NCI-H2196 (cell line): ENCODE results near the gene PTGS1.
"Not testable (repeated sequence)": the region's sequence is repeated elsewhere in the genome, so short reads cannot be mapped to it uniquely, and the experiment has no call there.

Experiments
- DNase-seq: peaks from one replicate; lab custom pipeline; 2025; ENCODE audit not compliant: unreplicated experiment; lab: John Stamatoyannopoulos, UW

PTGS1 gene

DNA sequence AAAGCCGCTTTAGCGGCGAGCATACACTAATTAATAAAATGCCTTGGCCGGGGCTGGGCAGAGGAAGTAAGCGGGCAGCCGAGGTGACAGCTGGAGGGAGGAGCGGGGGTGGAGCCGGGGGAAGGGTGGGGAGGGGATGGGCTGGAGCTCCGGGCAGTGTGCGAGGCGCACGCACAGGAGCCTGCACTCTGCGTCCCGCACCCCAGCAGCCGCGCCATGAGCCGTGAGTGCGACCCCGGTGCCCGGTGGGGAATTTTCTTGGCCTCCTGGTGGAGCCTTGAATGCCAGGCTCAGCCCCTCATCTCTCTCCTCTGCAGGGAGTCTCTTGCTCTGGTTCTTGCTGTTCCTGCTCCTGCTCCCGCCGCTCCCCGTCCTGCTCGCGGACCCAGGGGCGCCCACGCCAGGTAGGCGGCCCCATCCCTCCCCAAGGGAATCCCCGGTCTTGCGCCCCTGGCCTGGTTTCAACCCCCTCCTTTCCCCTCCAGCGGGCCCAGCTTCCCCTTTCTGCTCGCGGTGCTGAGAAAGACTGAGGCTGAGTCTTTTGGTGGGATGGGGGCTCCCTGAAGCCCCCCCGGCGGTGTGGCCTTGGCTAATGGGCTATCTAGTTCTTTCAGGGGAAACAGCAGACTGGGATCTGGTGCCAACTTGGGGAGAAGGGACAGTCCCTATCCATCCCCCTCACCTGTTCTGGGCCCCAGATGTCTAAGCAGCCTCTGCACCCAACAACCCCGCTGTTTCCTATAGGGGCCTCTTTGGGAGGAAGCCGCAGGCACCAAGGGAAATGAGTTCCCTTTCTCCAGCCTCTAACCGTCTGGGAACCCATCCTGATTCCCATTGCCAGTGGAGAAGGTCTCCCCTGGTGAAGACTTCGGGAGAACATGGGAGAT is at the start of gene PTGS1:
Gene PTGS1 (plus strand): TSS at position 156 of the 887 bp plus-strand sequence. CDS start 61 bp downstream, at position 217.
- DNase-seq, result no peak

DNA sequence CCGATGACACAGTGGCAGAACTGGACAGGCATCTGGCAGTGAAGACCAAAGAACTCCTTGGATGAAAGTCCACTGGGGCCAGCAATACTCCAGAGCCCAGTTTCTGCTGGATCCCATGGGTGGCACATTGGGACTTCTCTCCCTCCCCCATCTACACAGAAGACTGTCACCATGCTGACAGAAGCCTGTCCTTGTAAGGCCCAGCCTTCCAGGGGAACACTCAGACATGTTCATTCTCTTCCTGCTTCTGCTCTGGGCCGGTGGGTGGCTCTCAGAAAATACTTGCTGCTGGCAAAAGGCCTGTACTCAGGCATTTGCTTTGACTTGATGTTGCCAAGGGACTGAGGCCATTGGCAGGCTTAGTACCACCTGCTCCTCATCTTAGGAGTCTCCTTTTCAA is 48.3 kb upstream of the PTGS1 start:
- DNase-seq, result no peak

DNA sequence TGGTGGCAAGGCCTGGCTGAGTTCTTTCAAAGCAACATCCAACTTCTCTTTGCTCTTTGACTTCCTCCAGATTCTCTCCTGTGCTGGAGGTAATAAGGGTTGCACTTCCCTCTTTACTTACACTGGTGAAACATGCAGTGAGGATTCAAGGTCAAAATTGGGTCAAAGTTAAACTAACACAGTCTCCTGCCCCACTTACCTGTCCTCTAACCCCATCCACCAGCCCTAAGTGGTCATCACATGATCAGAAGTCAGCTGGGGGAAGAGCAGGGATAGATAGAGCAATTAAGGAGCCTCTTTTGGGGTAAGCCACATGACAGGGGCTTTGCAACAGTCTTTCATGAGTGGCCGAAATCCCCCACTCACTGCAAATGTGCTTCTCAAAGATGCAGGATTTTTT is 46.2 kb upstream of the PTGS1 start:
- DNase-seq, result not testable (repeated sequence)

- DNase-seq, result no peak
Observed at GRCh38 chr9:122325124-122325523, 45.7 kb upstream of the PTGS1 start.

DNA sequence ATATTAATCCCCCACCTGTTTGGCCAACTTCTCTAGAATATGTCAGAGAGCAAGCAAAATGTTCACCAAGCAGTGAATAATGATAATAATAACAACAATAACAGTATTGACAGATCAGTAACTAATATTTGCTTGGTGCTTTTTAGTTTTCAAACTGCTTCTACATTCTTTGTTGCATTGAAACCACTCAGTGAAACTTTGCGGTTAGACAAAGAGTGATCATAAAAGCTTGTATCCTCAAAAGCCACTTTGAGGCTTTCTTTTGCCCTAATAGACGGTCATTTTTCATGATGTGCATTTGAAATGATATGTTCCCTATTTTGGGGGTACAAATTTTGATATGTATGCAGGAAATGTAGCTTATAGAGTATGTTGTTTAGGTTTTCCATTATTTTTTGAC is 43.6 kb upstream of the PTGS1 start:
- no peak for DNase-seq

DNA sequence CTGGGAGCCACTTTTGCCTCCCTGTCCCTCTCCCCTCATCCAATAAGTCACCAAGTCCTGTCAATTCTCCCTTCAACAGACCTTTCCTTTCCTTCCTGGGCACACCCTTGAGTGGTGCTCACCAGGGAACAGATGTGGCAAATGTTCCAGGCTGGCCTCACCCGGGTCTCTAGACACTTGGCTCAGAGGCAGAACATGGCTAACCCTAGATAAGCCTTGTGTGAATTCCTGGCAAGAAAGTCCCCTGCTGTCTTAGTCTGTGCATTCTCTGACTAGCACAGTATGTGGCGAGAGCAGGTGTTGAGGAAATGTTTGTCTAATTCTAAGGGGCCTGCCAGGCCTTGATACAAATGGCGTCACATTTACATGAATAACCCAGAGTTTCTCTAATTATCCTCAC is 41.2 kb upstream of the PTGS1 start:
- DNase-seq, result no peak

GRCh38 chr9:122330466-122330865 is 40.4 kb upstream of the PTGS1 start:
- DNase-seq, result not testable (repeated sequence)

GRCh38 chr9:122331523-122331927 is 39.3 kb upstream of the PTGS1 start:
- no peak for DNase-seq

- no peak for DNase-seq
Observed at GRCh38 chr9:122332083-122332482, 38.7 kb upstream of the PTGS1 start.

GRCh38 chr9:122332644-122333043 is 38.2 kb upstream of the PTGS1 start:
- no peak for DNase-seq

DNA sequence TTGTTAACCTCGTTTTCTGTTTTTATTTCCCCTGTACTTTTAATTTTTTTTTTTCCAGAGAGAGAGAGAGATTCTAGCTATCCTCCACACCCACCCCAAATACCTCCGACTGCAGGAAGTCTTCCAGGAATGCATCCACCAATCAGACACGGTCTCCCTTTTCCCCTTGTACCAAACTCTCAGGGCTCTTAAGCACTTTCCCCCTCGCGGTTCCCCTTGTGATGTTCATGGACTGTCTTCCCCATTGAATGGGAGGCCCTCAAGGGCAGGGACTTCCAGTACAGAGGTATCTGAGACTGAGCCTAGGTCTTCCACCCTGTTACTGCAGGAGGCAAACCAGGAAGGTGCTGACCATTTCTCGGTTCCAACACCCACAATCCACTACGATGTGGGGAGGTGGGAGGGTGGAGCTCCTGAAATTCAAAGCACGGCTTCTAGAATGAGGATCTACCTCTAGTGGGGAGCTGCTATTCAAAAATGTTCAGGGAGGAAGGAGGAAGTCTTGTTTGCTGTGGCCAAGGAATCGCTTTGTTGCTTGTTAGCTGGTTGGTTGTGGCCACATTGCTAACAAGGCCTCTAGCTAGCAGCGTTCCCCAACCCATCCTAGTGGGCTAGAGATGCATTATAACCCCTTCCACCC is 37.5 kb upstream of the PTGS1 start:
- no peak for DNase-seq

- DNase-seq, result no peak
Observed at GRCh38 chr9:122334916-122335315, 35.9 kb upstream of the PTGS1 start.

GRCh38 chr9:122336189-122336588 is 34.6 kb upstream of the PTGS1 start:
- no peak for DNase-seq

DNA sequence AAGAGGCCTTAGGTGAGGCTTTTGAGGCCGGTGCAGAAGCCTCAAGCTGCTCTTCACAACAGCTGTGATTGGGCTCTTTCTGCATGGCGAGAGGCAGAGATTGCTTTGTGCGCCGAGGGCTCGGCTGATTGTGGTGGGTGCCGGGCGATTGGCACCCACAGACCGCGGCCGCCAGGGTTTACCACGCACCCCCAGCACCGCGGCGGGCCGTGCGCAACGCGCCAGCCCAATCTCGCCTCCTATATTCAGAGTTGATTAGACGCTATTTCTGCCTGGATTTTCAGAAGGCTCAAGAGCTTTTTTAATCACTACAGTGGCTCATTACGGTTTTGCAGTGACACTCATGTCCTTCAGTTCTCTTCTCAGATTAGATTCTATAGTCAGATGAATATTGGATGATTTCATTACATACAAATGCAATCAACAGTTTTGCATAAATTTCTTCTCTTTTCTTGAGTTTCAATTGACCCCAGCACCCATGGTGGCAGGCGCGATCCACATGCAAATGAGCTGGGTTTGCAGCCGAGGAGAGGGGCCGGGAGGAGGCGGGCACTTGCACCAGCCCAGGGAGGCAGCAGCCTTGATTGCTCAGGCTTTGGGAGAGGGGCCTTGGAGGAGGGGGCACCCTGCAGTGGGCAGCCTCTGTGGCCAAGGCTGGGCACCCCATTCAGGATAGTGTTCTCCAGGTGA is 33.8 kb upstream of the PTGS1 start:
- DNase-seq, result no peak

DNA sequence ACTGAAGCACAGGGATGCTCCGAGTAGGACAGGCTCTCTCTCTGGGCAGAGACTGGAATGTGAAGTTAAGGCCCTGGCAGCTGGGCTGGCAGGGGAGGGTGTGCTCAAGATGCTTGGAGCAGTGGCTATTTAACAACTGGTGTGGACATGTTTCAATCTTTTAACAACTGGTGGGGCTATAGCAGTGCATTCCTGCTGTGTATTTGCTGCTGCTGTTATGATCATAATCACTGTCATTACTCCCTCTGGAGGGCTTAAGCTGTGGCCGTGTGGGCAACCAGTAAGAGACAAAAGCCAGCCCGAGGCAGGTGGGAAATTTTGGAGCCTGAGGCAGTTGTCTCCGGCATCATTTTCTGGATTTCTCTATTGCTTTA is 33.3 kb upstream of the PTGS1 start:
- no peak for DNase-seq

- no peak for DNase-seq
Observed at GRCh38 chr9:122338536-122338935, 32.3 kb upstream of the PTGS1 start.

- DNase-seq, result no peak
Observed at GRCh38 chr9:122338994-122339393, 31.8 kb upstream of the PTGS1 start.

GRCh38 chr9:122339579-122339978 is 31.2 kb upstream of the PTGS1 start:
- DNase-seq, result no peak

GRCh38 chr9:122340161-122340560 is 30.7 kb upstream of the PTGS1 start:
- no peak for DNase-seq

DNA sequence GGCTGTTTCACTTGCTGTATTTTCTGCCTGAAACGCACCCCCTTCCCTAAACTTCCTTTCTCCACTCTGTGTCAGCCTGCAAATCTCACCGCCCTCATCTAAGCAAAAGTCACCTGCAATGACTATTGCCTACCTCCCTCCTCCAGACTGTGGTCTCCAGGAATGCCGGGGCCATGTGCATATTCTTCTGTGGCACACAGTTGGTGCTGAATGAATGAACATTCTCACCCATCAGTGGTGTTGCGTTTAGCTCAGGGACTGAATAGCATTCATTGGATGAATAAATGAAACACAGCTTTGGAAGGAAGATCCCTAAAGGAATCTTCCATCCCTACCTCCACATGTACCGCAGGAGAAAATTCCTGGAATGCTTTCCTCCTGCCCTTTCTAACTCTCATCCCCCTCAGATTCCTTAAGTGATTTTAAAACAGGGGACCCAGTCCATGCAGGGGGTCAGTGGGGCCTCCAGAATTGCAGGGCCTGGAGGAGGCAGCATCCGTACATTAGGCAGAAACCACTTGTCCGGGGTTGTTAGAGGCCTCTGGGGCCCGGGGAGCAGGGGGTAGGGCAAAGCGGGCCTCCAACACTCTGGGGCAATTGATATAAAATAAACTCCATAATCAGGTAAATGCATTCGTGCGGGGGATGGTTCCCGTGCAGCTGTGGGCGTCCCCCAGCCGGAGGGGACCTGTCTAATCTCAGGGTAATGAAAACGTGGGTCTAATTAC is 28.3 kb upstream of the PTGS1 start:
- no peak for DNase-seq
